Astrocyte of the cerebellum (primary cell): ENCODE measurements around the gene HPSE2.

ENCODE experiments used
- DNase-seq: peaks from one replicate; pipeline ENCODE4 v3.0.0-alpha.2; 2011; ENCODE audit warnings: low read depth
- H3K4me3 ChIP-seq: 2 replicates; pipeline ENCODE4 v1.5.1; 2011; ENCODE audit warnings: mild to moderate bottlenecking, low read depth, low read length, moderate library complexity
- CTCF ChIP-seq: IDR thresholded peaks from 2 replicates; pipeline ENCODE4 v1.5.1; 2012; ENCODE audit warnings: low read length, low read depth, moderate library complexity, mild to moderate bottlenecking; ENCODE audit errors: missing control alignments
- in situ Hi-C: cut with HindIII; loops from 2 replicates; pipeline ENCODE4 v1.10.0; 2017; ENCODE audit warnings: low sequenced_read_pairs

HPSE2 gene

GRCh38 chr10:98472196-98472595 lies 763.5 kb downstream of the HPSE2 start:
- TF ChIP-seq CTCF: no peak
- H3K4me3 ChIP-seq: no peak overlapping the region
- in situ Hi-C loops: loop anchor here (25.0 kb wide), 3 partner anchors 235 to 1240 kb away; partner anchors contain the start of gene HPSE2
- no peak for DNase-seq

GRCh38 chr10:98470850-98471249 lies 764.8 kb downstream of the HPSE2 start:
- no peak overlapping the region for H3K4me3 ChIP-seq
- TF ChIP-seq CTCF: no peak
- no peak for DNase-seq
- in situ Hi-C loops: loop anchor here (25.0 kb wide), 3 partner anchors 234 to 1241 kb away; partner anchors contain the start of gene HPSE2

- in situ Hi-C loops: loop anchor here (25.0 kb wide), 3 partner anchors 232 to 1243 kb away; partner anchors contain the start of gene HPSE2
- no peak overlapping the region for H3K4me3 ChIP-seq
- DNase-seq: no peak
- TF ChIP-seq CTCF: no peak
Measured at GRCh38 chr10:98469001-98469931, 766.4 kb downstream of the HPSE2 start.

GRCh38 chr10:98467506-98468318 lies 767.9 kb downstream of the HPSE2 start:
- peak overlapping the region; percentile 48 for H3K4me3 ChIP-seq
- peak; percentile 70 for DNase-seq
- peak; percentile 80 for TF ChIP-seq CTCF
- in situ Hi-C loops: loop anchor here (25.0 kb wide), 3 partner anchors 230 to 1245 kb away; partner anchors contain the start of gene HPSE2

GRCh38 chr10:98466861-98467505 lies 768.7 kb downstream of the HPSE2 start:
- in situ Hi-C loops: loop anchor here (25.0 kb wide), 3 partner anchors 230 to 1245 kb away; partner anchors contain the start of gene HPSE2
- H3K4me3 ChIP-seq: no peak overlapping the region
- TF ChIP-seq CTCF: no peak
- DNase-seq: no peak

- in situ Hi-C loops: loop anchor here (25.0 kb wide), 3 partner anchors 229 to 1246 kb away; partner anchors contain the start of gene HPSE2
- DNase-seq: no peak
- H3K4me3 ChIP-seq: no peak overlapping the region
- TF ChIP-seq CTCF: no peak
Measured at GRCh38 chr10:98465866-98466265, 769.8 kb downstream of the HPSE2 start.
